HG02938 (cell line): ENCODE data around the gene IZUMO1.
A peak's percentile ranks its signal among the peaks of the same experiment; 100 is the strongest.
"Not testable (repeated sequence)": the region's sequence is repeated elsewhere in the genome, so short reads cannot be mapped to it uniquely, and the experiment has no call there.

Experiments
- ATAC-seq: cut with Tn5 transposase; IDR thresholded peaks from one replicate; pipeline ENCODE4 v1.9.1; 2021; ENCODE audit warnings: mild to moderate bottlenecking, moderate library complexity; ENCODE audit not compliant: unreplicated experiment

Gene IZUMO1

GRCh38 chr19:48714759-48715675, 31.7 kb downstream of the IZUMO1 start:
- no peak for ATAC-seq

- ATAC-seq, result peak; percentile 87
These were observed 32.6 kb downstream of the IZUMO1 start for GRCh38 chr19:48713864-48714755.

GRCh38 chr19:48713041-48713863, 33.5 kb downstream of the IZUMO1 start:
- ATAC-seq, result no peak

- no peak for ATAC-seq
These were observed 35.5 kb downstream of the IZUMO1 start for GRCh38 chr19:48711106-48711662.

- ATAC-seq, result no peak
These were observed 38.2 kb downstream of the IZUMO1 start for GRCh38 chr19:48708471-48708870.

GRCh38 chr19:48705431-48705830, 41.3 kb downstream of the IZUMO1 start:
- no peak for ATAC-seq

GRCh38 chr19:48703316-48703715, 43.4 kb downstream of the IZUMO1 start:
- no peak for ATAC-seq

GRCh38 chr19:48702701-48703100, 44.0 kb downstream of the IZUMO1 start:
- no peak for ATAC-seq

GRCh38 chr19:48698046-48698445, 48.7 kb downstream of the IZUMO1 start:
- ATAC-seq, result no peak

- ATAC-seq, result no peak
These were observed 50.2 kb downstream of the IZUMO1 start for GRCh38 chr19:48696353-48697010.

GRCh38 chr19:48695743-48696352, 50.9 kb downstream of the IZUMO1 start, which contains the start of gene FUT2:
Gene FUT2, plus strand, starts transcription at chr19:48695971. Its CDS starts 6,986 bp downstream, at chr19:48702957.
- no peak for ATAC-seq

GRCh38 chr19:48693629-48694028, 53.1 kb downstream of the IZUMO1 start:
- not testable (repeated sequence) for ATAC-seq
